NB4 (cell line): ENCODE measurements around the gene MAML2.

Experiments used
- DNase-seq: peaks from one replicate; pipeline ENCODE4 v3.0.0; 2010; ENCODE audit warnings: low read depth
- H3K4me3 ChIP-seq: one replicate; pipeline ENCODE4 v1.5.1; 2011; ENCODE audit warnings: mild to moderate bottlenecking, low read depth, low read length, moderate library complexity
- MAX ChIP-seq: IDR thresholded peaks from 2 replicates; pipeline ENCODE4 v1.6.1; 2011; ENCODE audit warnings: low read depth, low read length
- MYC ChIP-seq: IDR thresholded peaks from 2 replicates; pipeline ENCODE4 v1.6.1; 2011; ENCODE audit warnings: low read depth, low read length
- POLR2A ChIP-seq: IDR thresholded peaks from 2 replicates; pipeline ENCODE4 v1.6.1; 2011; ENCODE audit warnings: mild to moderate bottlenecking; ENCODE audit not compliant: insufficient read length; ENCODE audit errors: extremely low read depth
- TF ChIP-seq, protein P1 (sequence below): IDR thresholded peaks from one replicate; pipeline ENCODE4 v1.5.1; 2012; ENCODE audit warnings: low read depth, low read length

The MAML2 gene

DNA sequence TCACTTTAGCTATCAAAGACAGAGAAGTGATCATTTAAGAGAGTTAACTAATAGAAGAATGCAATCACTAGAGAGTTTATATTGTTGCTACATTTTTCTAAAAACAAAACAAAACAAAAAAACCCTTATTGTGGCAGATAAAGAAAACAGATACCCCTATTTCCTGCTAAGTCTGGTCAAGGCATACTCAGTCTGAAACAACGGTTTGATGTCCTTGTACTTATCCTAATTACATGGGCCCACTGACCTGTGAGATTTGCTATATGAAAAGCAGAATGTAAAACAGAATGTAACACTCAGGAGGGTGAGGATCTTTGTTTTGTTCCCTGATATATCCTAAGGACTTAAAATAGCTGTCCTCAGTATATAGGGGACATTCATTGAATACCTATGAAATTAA is 24.6 kb downstream of the MAML2 start:
- TF ChIP-seq MAX (no peak), POLR2A (no peak), MYC (no peak)
- TF ChIP-seq, protein P1, sequence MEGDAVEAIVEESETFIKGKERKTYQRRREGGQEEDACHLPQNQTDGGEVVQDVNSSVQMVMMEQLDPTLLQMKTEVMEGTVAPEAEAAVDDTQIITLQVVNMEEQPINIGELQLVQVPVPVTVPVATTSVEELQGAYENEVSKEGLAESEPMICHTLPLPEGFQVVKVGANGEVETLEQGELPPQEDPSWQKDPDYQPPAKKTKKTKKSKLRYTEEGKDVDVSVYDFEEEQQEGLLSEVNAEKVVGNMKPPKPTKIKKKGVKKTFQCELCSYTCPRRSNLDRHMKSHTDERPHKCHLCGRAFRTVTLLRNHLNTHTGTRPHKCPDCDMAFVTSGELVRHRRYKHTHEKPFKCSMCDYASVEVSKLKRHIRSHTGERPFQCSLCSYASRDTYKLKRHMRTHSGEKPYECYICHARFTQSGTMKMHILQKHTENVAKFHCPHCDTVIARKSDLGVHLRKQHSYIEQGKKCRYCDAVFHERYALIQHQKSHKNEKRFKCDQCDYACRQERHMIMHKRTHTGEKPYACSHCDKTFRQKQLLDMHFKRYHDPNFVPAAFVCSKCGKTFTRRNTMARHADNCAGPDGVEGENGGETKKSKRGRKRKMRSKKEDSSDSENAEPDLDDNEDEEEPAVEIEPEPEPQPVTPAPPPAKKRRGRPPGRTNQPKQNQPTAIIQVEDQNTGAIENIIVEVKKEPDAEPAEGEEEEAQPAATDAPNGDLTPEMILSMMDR: no peak
- no peak for DNase-seq
- no peak overlapping the region for H3K4me3 ChIP-seq

DNA sequence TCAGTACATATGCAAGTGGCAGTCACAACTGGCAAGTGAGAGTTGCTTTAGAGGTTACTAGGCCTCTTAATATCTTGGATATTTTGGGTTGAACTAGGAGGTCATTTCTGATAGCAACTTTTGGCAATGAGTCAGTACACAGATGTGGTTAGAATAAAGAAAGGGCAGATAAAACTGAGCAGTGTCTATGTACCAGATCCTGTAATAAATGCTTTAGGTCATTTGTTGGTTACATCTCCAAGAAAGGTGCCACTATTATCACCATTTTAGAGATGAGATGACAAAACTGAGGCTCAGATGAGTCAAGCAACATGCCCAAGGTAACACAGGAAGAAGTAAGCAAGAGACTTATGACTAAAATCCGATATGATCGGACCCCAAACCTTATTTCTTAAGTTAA is 25.0 kb downstream of the MAML2 start:
- no peak overlapping the region for H3K4me3 ChIP-seq
- DNase-seq: no peak
- TF ChIP-seq, protein P1: no peak
- TF ChIP-seq MAX: no peak
- TF ChIP-seq POLR2A: no peak
- no peak for TF ChIP-seq MYC

DNA sequence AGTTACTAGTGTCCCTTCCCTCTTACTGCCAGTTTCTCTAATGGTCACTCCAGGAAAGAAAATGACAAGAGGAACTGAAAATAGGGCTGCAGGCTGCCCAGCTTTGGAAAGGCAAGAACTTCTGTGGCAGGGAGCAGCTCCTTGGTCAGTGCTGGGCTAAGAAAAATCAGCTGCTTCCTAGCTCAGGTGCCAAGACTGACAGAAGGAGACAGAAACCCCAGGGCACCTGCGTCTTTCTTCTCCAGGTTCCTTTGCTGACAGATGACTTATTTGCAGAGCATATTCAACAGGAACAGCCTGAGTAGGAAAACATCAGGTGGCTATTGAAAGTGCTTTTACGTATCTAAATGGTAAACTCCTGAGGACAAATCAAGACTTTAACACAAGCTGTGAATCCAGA is 25.4 kb downstream of the MAML2 start:
- TF ChIP-seq POLR2A (no peak), MYC (no peak), MAX (no peak)
- TF ChIP-seq, protein P1: no peak
- DNase-seq: no peak

DNA sequence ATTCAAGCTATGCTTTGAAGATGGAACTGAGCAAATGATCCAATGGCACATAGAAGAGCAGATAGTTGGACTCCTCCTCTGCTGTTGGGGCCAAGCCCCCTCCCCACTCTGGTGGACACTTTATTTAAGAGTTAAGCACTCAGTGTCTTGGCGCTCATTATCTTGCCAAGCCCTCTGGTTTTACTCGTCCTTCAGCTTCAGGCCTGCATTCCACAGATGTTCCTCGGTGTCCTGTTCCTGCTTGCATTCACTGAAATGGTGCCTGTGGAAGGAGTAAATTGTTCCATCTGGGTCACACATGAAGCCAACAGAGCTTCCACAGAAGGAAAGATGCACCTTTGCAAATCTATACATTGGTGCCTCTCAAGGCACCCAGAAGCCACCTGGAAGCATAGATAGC is 26.1 kb downstream of the MAML2 start:
- H3K4me3 ChIP-seq: no peak overlapping the region
- no peak for DNase-seq
- TF ChIP-seq POLR2A (no peak), MYC (no peak), MAX (no peak)
- TF ChIP-seq, protein P1: no peak

More for the DNA sequence above, 25.4 kb downstream of the MAML2 start:
- no peak overlapping the region for H3K4me3 ChIP-seq

- TF ChIP-seq MYC (no peak), POLR2A (no peak), MAX (no peak)
- TF ChIP-seq, protein P1: no peak
- no peak overlapping the region for H3K4me3 ChIP-seq
- no peak for DNase-seq
These were observed 27.5 kb downstream of the MAML2 start for GRCh38 chr11:96315476-96315875.
